Ishikawa (cell line): ENCODE data around the gene APBA1.

Experiments
- CREB1 ChIP-seq: IDR thresholded peaks from 2 replicates; pipeline ENCODE4 v1.6.1; 2012; ENCODE audit warnings: low read depth
- EGR1 ChIP-seq: IDR thresholded peaks from 2 replicates; pipeline ENCODE4 v1.6.1; 2012
- MAX ChIP-seq: IDR thresholded peaks from 2 replicates; pipeline ENCODE4 v1.6.1; 2012

- TF ChIP-seq MAX (no peak), CREB1 (no peak), EGR1 (no peak)
Measured at GRCh38 chr9:69549310-69550202, 122.6 kb downstream of the APBA1 start.
